NCI-H526 treated with DMSO at 0.1 percent for 48 hours (cell line): ENCODE measurements around the gene PTPRM.

ENCODE experiments used
- DNase-seq: peaks from one replicate; lab custom pipeline; 2025; lab: John Stamatoyannopoulos, UW

PTPRM gene

DNA sequence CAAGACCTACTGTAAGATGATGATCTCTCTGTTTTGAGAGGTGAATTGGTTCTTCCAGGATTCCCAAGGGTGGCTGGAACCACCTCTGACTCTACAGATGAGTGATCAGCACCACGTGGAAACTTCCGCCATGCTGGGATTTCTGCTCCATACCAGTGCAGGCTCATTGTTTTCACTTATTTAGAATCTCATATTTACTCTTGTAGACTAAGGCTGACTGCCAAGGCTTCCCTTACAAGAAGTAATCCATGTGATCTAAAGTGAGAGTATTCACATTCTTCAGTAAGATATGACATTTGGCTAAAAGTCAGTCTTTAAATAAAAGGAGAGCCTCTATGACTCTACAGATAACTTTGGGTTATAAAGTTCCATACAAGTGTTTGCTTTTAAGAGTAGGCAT is 719.2 kb downstream of the PTPRM start:
- no peak for DNase-seq

DNA sequence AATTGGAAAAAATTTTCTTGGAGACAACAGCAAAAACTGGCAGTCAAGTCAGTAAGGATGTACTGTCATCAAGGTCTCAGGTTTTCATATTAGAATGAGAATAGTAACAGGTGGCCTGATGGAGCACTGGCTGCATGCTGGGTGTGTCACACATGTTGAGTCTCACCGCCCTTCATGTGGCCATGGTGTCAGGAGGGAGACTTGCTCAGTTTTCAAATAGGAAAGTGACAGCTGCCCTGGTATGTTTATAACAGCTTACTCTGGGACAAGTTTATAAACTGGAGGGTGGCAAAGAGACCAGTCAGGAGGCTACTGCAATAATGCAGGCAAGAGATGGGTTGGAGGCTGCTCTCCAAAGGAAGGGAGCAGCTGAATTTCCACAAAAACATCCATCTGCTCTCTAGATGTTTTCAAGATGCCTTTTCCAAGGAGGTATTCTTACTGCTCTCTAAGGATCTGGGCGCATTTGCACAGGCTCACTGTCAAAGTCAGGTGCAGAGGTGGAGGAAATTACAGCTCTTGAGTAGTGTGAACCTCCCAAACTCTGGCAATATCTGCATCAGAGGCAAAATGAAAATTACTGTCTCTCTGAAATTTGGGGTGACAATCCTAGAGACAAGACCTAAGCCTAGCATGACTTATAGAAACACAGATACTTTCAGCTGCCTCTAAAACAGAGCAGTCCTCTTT is 720.2 kb downstream of the PTPRM start:
- no peak for DNase-seq

DNA sequence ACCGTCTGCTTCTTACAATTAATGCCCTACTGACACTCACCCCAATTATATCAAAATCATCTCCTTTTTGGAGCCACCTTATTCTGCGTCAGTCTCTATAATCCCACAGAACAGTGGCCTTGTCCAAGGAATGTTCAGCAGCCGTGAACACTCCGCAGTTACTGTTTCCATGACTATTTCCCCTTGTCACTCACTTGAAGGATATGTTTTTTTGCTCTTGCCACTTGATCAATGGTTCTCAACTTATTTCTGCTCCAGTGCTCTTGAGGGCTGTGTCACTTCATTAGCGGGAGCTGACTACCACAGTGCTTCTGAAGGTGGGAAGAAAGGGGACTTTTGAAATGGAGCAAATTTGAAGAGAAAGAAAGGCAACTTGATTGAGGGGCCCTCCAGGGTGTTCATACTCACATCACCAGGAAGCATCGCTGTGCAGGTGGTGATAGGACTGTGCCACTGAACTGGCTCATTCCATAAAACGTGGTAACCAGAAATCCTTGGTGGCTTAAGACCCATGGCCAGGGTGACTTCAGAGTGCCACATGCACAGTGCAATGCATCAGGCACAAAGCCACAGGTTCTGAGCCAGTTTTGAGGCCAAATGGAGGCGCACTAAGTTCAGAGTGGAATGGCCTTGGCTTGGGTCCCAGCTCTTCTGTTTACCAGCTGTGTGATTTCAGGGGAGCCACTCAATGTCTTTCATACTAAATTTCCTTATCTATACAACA is 721.5 kb downstream of the PTPRM start:
- no peak for DNase-seq

DNA sequence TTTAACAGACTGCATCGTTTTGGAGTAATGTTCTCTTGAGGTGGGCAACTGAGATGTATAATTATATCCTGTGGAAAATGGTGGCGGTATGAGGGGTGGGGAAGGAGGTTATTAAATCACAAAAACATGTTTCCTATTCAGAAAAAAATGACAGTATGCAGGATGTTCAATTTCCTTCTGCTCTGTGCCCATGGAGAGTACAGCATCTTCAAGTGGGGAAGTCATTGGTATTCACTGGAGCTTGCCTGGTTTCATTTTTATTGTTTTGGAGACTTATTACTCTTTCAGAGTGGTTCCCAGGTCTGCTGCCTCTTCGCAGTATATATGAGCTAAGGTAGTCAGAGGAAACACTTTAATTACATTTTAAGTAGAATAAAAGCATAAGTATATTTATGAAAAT is 723.3 kb downstream of the PTPRM start:
- no peak for DNase-seq

DNA sequence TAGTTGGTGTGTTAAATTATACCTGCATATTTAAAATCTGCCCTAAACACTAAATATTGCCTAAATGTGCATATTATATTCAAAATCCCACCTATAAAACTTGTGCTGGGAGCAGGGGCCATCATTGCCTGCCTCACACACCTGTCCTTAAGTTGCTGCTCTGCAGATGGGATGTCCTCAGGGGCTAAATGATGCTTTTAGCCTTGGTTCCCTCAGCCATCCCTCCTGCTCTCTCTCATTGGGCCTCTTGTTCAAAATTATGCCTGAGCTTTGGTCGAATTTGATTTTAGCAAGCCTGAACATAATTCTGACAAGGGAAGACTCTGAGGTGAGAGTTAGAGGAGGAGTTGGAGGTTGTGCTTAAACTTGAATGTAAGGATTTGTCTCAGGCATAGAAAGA is 723.8 kb downstream of the PTPRM start:
- no peak for DNase-seq

DNA sequence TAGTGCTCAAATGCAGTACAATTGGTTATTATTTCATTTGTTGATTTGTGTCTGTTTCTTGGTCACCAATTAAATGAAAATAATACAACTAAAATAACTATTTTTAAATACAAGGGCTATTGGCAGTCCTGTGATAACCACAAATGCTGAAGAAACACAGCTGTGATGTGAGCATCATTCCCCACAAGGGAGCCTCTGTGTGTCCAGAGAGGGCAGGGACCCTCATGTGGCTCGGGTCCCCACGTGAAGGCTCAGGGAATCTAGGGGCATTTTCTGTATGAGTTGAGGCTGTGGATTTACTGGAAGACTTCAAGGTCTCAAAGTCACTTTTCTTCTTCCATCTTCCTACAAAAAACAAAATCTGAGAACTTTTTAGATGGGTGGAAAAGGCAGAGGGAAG is 726.1 kb downstream of the PTPRM start:
- no peak for DNase-seq

DNA sequence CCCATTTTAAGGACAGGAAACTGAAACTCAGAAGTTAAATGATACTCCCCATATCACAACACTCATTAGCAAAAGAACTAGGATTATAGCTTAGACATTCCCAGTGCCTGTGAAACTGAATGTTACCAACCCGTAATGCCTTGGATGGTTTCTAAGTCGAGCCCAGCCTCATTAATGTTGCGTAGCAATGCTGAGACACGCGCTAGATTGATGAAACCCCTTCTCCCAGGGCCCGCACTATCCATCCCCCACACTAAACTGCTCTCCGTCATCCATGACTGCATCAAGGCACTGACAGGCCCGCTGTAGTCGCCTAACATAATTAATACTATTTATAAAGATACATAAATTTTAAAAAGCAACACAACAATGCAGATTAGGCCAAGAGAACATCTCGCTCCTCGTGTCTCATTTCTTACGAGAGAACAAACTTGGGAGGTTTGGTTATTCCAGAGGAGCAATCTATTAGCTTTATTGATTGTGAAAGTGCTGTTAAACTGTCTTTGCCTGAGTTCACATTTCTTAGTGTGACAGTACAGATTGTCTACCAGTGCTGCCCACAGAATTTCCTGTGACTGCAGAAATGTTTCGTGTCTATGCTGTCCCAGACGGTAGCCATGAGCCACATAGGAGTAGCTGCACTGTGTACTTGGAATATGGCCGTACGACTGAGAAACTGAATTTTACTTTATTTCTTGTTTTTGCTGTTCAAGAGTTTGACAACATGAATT is 729.9 kb downstream of the PTPRM start:
- DNase-seq, result no peak

DNA sequence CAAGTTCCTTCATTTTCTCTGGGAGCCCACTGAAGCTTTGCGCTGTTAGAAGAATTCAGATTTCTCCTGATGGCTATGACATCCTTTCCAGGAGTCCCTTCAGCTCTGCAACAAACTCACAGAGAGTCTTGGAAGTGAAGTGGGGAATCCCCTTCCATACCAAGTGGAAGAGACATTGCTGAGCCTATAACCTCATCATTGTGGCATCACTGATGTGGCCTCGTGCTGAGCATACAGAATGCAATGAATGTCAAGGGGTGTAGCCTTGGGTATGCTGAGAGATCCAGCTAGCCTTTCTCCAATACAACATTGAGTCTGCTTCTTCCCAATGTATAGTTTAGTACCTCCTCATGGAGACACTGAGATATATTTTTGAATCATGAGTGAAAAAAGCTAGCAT is 731.1 kb downstream of the PTPRM start:
- no peak for DNase-seq

DNA sequence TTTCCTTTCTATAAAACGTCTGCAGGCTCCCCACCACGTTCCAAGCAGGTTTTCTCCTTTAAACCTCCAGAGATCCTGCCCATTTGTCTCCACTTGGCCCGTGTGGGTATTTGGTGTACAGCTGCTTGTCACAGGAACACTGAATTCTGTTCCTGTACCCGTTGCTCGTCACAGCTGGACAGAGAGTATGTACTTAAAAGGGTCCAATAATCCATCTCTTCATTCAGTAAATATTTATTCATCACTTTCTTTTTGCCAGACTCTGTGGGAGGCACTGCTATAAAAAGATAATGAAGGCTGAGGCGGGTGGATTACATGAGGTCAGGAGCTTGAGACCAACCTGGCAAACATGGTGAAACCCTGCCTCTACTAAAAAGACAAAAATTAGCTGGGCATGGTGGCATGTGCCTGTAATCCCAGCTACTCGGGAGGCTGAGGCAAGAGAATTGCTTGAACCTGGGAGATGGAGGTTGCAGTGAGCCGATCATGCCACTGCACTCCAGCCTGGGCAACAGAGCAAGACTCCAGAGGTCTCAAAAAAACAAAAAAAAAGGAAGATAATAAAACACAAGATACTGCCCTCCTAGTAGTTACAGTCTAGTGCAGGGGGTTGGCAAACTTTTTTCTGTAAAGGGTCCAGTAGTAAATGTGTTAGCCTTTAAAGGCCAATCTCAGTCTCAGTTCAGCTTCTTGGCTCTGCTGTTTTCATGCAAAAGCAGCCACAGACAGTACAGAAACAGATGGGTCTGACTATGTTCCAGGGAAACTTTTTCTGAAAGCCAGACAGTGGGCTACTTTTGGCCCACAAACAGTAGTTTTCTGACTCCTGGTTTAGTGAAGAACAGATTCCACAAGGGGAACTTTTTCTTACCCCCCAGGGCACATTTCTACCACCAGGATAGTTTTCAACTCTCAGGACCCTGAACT is 732.2 kb downstream of the PTPRM start:
- DNase-seq, result no peak

DNA sequence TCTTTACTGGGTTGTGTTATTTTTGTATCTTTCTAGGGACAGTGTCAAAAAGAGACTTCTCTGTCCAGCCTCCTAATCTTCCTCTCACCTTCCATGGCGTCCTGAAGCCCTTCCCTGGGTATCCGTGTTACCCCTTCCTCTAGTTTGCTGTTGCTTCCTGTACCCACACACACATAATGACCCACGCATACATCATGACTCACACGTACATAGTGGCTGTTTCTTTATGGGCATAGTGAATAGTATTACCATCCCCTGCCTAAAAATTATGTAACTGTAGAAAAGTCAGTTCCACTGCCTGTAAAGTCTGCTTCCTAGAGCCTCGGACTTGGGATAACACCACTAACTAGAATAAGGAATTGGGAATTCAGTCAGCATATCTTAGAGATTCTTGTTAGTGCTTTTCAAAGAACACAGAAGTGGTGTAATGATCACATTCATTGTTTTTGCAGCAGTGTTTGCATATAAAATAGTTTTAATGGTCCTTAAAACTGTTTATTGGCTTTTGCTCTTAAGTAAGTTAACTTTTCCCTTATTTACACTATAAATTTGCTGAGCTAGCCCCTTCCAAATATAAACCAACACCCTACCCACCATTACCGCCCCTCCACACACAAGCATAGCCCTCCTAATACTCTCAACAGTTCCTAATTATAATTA is 733.8 kb downstream of the PTPRM start:
- DNase-seq, result no peak

DNA sequence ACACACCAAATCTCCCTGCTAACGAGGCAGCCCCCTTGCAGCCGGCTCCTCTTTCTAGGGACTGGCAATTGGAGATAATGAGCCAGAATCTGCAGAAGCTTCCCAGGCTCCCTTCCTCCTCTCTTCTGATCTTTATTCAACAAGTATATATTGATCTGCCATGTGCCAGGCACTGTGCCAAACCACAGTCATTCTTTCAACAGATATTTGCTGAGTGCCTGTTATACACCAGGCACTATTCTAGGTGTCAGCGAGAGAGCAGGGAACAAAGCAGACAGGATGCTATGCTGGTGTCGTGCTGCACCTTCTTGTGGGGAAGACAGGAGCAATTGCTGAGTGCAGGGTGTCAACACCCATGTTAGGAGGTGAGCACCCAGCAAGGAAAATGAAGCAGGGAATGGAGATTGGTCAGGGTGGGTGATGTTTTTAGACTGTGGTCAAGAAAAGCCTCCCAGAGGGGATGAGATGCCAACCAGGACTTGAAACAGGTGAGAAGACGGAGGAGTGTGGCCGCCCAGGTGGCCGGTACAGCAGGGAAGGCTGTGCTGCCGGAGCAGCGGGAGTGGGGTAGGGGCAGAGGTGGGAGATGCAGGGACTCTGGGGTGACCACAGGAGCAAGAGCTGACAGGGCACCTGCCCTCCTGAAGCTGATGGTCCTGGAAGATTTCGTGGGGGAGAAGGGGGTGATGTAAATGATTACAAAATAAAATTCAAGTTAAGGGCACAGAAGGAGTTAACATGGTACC is 734.5 kb downstream of the PTPRM start:
- no peak for DNase-seq

DNA sequence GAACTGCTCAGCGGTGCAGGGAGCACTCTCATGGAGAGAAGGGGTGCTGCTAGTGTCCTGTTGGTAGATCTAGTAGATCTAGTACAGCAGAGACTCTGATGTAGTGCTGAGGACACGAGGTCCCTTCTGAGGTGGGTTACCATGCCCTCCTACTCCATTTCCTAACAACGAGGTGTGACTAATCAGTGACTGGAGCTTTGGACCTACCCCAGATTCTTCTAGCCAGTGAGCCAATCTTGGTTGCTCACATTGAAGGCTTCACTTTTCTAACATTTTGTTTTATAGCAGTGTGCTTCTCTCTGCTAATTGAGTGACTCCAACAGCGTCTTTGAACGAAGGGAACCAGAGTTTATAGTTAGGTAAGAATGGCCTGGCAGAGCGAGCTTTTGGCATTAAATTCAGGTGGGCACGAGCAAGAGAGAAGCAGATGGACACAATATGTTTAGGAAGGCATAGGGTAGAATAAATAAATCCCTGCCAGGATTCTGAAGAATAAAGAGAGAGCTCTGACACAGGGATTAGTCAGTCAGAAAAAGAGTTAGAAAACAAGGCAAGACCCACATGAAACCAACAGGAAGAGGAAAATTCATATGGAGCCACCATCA is 736.1 kb downstream of the PTPRM start:
- DNase-seq, result no peak

DNA sequence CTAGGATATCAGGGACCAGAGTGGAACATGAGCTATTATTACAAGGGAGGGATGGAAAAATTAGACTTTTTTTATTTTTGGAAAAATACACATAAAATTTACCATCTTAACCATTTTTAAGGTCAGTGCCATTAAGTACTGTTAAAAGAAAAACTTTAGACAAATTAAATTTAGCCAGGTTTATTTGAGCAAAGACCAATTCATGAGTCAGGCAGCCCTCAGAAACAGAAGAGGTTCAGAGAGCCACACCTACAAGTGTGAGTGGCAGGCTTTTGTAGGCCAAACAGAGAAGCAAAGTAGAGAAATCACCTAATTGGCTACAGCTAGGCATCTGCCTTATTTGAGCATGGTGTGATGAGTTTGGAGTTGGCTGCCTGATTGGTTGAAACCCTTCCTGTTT is 740.8 kb downstream of the PTPRM start:
- no peak for DNase-seq

DNA sequence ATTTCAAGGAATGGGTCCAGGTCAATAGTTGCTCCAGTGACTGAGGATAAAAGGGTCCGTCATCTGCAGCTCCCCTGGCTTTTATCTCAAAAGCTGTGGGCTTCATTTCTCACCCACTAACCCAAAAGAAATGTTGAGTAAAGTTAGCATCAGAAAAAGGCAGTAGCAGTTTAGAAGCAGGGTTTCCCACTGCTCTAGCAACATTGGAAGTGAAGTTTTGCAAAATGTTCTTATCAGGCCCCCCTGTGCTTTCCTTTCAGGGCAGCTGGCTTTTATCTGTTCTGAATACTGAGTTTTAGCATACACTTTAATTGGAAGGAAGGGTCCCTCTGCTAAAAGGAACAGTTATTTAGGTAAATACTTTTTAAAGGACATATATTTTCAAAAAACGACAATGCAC is 745.9 kb downstream of the PTPRM start:
- no peak for DNase-seq

DNA sequence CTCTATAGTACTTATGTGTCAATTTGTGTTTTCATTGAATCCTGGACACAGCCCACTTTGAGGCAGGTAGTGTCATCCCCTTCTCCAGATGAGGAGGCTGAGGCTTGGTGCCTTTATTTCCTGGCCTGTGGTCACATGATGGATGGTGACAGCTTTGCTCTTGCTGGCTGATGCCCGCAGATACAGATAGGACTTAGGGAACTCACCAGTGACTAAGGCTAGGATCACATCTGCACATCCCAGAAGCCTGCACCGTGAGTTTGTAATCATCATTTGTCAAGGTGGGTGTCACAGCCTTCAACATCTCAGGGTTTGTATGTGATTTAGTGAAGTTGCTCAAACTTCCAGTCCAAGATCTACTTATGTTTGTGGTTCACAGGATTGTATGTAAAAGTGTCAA is 747.0 kb downstream of the PTPRM start:
- DNase-seq, result no peak

DNA sequence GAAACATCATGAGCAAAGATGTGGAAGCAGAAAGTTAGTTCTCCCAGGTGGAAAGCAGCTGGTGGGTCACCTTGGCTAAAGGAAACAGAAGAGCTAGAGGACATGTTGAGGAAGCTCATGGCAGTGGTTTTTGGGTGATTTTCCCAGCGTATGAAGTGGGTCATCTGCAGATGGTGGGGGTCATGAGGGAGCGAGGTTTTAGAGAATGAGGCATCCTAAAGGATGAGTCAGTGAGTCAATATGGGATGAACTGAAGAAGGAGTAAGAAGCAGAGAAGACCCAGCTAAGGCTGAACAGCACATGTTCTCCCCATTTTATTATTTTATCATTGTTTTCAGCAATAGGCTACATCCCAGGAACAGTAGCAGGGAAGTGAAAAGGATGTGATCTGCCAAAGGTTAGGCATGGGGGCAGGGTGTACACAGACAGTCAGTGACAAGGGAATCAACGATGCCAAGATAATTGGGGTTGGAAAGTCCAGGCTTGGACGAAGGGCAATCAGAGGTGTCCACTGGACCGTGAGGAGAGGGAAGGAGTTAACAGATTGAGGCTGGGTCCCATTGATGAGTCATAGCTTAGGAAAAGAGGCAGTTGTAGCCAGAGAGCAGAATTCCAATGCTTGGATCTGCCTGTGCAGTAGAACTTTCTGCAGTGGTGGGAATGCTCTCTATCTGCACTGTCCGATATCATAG is 752.8 kb downstream of the PTPRM start:
- no peak for DNase-seq

DNA sequence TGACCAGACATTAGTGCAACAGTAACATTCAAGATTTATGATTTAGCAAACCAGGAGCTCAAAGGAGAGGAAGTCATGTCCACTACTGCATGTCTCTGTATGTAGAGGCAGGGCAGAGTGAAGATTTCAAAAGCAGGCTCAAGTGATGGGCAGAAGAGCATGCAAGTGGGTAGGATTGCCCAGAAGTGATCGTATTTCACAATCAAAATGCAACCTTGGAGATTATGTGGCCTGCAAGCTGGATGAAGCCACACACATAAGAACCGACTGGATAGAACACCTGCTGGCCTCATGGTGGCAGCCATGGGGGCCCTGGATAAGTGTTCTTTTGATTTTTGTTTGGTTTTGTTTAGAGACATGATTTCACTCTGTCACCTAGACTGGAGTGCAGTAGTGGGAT is 755.4 kb downstream of the PTPRM start:
- no peak for DNase-seq

DNA sequence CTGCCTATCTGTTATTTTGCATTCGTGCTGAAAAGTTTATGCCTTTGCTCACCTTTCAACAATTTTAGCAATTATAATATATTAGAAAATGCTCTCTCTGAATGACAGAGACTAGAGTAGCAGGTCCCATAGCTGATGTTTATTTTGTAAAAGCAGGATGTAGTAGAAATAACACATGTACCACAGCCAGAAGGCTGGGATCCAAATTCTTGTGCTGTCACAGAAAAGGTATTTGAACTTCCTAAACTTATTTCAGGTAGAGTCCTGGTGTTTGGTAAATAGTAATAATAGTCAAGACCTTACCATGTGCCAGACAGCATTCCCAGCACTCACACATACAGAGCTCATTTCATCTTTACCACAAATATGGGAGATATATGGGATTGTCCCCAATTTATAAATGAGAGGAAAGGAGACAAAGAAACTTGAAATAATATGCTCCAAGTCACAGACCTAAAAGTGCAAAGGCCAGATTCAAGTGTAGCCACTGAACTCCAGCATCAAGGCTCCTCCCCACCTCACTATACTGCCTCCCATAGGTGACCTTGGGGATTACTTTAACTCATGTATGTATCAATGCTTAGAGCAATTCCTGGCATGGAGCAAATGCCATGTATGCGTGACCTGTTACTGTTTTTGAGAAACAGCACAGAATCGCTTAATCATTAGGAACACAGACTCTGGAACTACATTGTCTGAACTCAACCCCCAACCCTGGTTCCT is 757.4 kb downstream of the PTPRM start:
- DNase-seq, result no peak

DNA sequence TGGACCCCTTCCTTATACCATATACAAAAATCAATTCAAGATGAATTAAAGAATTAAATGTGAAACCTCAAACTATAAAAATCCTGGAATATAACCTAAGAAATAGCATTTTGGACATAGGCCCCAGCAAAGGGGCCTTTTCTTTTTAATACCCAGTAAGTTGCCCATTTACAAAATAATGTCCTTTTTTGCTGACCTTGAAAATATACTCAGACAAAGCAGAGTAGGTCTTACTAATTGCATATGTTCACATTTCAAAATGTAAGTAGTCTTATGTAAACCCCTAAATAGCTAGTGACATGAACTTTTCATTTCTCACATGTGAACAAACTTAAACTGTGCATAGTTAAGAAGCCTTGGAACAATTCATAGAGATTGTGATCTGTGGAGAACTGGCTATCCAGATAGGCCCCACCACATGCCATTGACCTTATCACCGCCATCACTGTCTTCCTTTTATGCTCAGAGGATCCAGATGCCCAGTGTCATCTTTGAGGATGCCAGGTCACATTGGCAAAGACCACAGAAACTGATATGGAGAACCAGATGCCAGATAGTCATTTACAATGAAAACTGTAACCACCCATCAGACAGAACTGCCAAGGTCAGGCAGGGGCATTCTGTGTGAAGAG is 759.8 kb downstream of the PTPRM start:
- DNase-seq, result no peak
